Activated CD4-positive, alpha-beta T cell treated with anti-CD3 and anti-CD28 coated beads, Interleukin-2, amount 50 U/mL, for 24 hours (primary cell): ENCODE data around the gene ASZ1.

Experiments used
- DNase-seq, 2 donors: peaks; one replicate each; pipeline ENCODE4 v3.0.0-alpha.2; 2020; ENCODE audit warnings: low read depth in 1 of 2, low spot score in 1 of 2

The ASZ1 gene

GRCh38 chr7:117402109-117402508, 25.2 kb downstream of the ASZ1 start:
- DNase-seq = no peak

GRCh38 chr7:117401293-117402002, 25.8 kb downstream of the ASZ1 start:
- DNase-seq = no peak

- DNase-seq = no peak
These were observed 27.4 kb downstream of the ASZ1 start for GRCh38 chr7:117399820-117400422.

- DNase-seq = no peak
These were observed 31.6 kb downstream of the ASZ1 start for GRCh38 chr7:117395743-117396142.

- DNase-seq = no peak
These were observed 33.5 kb downstream of the ASZ1 start for GRCh38 chr7:117393781-117394180.

GRCh38 chr7:117389871-117390270, 37.4 kb downstream of the ASZ1 start:
- DNase-seq = no peak

- no peak for DNase-seq
These were observed 41.1 kb downstream of the ASZ1 start for GRCh38 chr7:117386110-117386706.

GRCh38 chr7:117385363-117386109, 41.8 kb downstream of the ASZ1 start:
- no peak for DNase-seq

GRCh38 chr7:117384688-117385362, 42.5 kb downstream of the ASZ1 start:
- no peak for DNase-seq

GRCh38 chr7:117383483-117384189, 43.7 kb downstream of the ASZ1 start:
- no peak for DNase-seq

GRCh38 chr7:117383046-117383445, 44.2 kb downstream of the ASZ1 start:
- DNase-seq = no peak

GRCh38 chr7:117381362-117381761, 45.9 kb downstream of the ASZ1 start:
- no peak for DNase-seq

- no peak for DNase-seq
These were observed 51.9 kb downstream of the ASZ1 start for GRCh38 chr7:117375380-117375779.

GRCh38 chr7:117372073-117372472, 55.2 kb downstream of the ASZ1 start:
- no peak for DNase-seq

GRCh38 chr7:117364339-117365080, 62.8 kb downstream of the ASZ1 start:
- no peak for DNase-seq

GRCh38 chr7:117362294-117362888, 64.9 kb downstream of the ASZ1 start:
- DNase-seq = no peak

GRCh38 chr7:117350027-117350426, 77.3 kb downstream of the ASZ1 start:
- DNase-seq = no peak

- DNase-seq = no peak
These were observed 77.7 kb downstream of the ASZ1 start for GRCh38 chr7:117349570-117349969.

GRCh38 chr7:117347962-117348672, 79.2 kb downstream of the ASZ1 start:
- DNase-seq = no peak
